T-helper 22 cell (primary cell): ENCODE results near the gene MORN5.
A peak's percentile ranks its signal among the peaks of the same experiment; 100 is the strongest.

ENCODE experiments used
- DNase-seq: peaks from one replicate; pipeline ENCODE4 v3.0.0-alpha.2; 2020; ENCODE audit warnings: low read depth

Gene MORN5

DNA sequence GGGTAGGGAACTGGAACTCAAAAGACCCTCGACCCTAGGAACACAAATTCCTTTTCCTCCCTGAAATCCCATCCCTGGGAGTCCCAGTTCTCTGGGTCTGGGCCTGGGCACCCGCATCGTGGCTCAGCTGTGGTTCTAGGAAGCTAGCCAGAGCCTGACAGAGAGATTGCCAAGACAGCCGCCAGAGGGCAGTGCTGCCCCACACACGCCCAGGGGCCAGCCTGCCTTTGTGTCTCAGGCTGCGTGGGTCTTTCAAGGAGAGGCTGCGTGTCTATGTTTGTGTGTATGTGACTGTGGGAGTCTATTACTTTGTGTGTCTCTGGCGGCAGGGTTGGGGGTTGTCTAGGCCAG lies 34.6 kb upstream of the MORN5 start:
- DNase-seq = peak; percentile 40

DNA sequence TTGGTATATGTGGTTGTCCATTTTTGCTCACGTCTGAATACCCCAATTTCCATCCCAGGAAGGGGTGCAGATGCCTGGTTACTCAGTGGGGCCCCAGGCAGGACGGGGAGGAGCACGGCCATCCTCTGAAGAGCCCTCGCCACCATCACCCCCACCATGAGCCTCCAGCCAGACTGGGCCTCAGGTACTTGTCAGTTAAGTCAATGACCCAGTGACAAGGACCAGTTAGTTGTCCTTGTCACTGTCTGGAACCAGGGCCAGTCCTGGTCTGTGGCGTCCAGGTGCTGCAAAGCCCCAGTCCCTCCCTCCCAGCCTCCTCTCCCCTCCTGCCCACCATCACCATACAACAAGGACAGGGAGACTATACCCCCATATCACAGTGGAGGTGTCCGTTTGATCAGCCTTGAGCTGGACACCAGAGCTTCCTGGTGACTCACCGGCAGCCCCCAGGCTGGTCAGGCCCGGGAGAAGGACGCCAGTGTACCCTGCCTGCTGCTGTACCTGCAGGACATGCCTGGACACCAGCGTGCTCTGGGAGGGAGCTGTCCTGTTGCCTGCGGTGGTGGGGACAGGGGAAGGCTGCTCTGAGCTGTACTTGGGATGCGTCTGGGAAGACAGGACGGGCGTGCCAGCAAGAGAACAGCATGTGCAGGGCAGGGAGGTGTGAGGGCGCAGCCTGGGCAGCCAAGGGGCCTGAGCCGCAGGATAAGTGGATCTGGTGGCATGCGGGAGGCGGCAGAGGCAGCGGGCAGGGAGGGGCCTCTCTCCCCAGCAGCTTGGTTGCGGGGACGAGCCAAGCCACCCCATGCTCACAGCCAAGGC lies 34.0 kb upstream of the MORN5 start:
- DNase-seq = no peak

DNA sequence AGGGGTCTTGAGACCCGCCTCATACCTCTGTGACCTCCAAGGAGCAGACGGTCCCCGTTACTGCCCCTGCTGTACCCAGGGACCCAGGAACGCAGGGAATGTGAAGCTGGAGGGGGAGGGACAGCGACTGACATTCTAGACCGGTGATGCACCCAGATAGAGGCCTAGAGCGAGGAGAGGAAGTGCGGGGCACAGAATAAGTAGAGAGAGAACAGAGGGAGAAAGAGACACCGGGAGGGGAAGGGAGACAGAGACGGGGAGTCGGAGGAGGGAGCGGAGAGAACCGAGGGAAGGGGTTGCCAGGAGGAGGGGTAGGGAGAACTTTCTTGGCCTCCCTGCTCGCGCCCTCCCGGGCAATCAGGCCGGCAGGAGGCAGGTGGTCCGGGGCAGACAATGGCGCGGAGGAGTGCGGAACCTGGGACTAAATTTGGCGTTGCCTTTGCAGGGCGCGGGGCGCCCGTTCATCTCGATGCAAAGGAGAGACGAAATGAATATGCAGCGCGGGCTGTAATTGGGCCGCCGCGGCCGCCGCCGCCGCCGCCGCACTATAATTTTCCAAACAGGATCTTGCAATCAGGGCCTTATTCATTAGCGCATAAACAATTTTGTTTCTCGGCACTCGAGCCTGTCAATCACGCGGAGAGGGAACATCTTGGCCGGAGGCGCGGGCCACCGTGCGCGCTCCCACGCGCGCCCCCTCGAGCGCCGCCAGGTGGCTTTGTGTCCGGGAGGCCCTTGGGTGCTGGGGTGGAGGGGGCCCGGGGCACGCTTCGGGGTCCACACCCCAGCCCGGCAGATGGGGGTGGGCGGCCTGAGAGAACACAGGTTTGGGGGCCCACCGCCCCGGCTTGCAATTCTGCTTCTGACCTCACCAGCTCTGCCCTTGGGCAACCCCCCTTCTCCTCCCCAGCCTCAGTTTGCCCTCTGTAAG lies 33.1 kb upstream of the MORN5 start:
- no peak for DNase-seq

DNA sequence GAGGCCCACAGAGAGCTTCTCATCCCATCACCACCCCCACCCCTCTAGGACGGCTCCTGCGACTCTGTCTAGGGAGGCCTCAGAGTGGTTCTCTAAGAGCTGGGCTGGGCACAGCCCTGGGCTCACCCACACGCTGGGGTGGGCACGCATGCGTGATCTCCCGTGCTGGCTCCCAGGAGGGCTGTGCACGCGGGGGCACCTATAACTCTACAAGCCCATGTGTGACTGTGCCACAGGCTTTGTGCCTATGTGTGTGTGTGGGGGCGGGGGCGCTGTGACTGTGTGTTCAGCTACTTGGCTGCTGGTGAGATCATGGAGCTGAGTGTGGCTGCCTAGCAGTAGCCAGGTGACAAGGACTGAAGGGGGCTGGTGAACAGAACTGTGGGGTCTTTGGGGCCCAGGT lies 32.3 kb upstream of the MORN5 start:
- no peak for DNase-seq

DNA sequence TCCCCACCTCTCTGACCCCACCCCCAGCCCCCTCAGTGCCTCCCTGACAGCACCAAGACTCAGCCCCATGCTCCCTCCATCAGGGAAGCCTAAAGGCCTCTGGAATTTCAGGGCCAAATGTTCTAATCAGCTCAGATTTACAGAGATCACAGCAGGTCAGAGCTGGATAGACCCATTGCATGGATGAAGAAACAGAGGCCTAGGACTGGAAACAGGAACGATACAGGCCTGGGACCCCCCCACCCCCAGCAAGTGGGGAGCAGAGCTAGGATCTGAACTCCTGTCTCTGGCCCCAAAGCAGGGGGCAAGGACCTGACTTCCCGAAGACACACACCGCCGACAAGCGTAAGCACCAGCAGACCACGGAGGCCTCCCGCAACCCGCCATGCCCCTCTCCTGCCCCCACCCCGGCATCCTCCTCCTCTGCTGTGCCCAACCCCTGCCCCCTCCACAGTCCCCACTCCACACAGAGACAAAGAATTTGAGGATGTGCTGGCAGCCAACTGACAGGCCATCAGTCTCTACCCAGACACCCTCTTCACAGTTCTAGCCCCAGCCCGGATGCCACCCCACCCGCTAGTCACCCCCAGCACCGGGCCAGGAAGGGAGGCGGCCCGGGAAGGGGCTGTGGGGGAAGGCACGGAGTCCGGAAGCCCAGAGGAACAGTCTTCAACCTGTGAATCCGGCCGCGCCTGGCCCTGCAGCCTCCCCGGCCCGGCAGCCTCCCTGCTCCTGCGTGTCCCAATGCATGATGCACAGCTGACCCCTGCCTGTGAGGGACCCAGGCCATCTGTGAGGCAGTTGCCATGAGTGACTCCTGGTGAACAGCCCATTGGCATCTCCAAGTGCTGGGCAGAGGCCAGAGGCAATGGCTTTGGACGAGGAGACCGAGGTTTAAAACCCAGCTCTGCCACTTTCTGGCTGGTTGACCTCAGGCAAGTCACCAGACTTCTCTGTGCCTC lies 31.4 kb upstream of the MORN5 start:
- no peak for DNase-seq

DNA sequence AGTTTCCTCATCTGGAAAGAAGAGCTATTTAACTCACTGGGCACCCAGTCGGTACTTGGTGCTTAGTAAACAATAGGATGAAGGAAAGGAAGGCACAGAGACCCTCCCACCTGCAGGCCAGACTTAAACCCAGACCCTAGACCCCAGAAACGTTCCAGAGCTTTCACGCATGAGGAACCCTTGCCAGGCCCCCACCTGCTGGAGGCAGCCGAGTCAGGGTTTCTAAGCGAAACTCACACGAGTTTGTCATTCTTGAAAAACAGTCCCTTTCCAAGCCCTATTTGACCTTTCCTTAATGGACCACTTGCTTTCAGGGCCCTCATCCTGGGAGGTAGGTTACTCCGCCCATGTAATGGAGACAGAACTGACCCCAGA lies 30.8 kb upstream of the MORN5 start:
- no peak for DNase-seq

DNA sequence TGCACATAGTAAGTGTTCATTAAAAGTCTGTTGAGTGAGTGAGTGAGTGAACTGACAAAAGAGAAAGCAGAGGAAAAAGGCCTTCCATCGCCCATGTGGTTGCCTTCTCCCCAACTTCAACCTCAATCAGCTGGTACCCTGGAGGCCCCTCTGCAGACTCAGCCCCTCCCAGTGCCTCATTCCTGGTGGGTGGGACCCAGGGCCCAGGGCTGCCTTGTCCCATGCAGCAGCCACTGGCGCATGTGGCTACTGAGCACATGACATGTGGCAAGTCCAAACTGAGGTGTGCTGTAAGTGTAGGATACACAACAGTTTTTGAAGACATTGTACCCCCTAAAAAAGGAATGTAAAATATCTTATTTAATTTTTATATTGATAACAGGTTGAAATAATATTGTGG lies 29.7 kb upstream of the MORN5 start:
- no peak for DNase-seq

DNA sequence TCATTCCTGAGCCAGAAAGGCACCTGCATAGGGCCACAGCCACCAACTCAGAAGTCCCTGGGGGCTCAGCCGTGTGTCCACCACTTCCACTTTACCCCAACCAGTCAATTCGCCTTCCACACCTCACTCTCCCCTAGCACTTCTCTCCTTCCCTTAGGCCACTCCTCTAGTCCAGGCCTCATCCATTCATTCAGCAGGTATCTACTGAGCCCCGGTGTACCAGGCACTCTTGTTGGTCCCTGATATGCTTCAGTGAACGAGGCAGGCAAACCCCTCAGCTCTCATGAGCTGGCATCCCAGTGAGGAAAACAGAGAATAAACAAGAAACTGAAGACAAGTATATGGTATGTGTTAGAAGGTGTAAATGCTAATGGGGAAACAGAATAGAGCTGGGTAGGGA lies 28.9 kb upstream of the MORN5 start:
- DNase-seq = no peak

DNA sequence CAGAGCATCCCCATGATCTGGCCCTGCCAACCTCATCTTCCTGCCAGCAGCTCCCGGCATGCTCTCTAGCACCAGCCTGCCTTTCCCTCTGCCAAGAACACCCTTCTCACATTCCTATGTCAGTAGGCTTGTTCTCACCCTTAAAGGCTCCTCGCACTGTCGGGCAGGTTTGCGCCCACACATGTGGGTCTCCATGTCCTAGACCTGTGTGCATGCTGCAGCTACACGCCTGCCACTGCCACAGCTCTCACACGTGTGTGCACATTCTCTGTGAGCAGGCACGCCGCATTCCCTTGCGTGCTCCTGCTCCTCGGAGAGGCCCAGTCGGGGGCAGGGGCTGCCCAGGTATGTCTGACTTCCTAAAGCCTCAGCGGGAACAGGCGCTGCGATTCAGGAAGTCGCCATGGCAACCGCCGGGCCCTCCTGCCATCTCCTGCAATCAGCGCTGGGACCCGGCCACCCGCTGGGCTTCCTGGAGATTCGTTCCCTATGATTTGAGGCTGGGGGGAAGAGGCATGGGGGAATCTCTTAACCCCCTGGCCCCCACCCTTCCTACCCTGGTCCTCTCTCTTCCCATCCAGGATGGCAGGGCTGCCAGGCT lies 28.2 kb upstream of the MORN5 start:
- no peak for DNase-seq

DNA sequence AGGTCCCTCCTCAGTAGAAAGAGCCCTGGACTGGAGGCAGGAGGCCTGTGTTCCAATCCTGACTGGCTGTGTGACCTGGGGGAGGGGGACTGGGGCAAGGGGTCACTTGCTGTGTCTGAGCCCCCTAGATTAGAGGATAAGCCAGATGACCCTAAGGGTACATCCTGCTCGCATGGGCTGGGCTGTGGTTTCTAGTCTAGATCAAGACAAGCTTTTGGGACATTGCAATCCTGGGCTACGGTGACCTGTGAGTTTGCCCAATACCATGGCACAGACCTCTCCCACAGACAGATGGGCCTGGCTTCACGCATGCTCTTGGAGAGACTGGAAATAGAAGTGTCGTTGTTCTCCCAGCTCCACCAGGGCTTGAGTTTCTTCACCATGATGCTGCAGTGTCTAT lies 27.2 kb upstream of the MORN5 start:
- DNase-seq = no peak

DNA sequence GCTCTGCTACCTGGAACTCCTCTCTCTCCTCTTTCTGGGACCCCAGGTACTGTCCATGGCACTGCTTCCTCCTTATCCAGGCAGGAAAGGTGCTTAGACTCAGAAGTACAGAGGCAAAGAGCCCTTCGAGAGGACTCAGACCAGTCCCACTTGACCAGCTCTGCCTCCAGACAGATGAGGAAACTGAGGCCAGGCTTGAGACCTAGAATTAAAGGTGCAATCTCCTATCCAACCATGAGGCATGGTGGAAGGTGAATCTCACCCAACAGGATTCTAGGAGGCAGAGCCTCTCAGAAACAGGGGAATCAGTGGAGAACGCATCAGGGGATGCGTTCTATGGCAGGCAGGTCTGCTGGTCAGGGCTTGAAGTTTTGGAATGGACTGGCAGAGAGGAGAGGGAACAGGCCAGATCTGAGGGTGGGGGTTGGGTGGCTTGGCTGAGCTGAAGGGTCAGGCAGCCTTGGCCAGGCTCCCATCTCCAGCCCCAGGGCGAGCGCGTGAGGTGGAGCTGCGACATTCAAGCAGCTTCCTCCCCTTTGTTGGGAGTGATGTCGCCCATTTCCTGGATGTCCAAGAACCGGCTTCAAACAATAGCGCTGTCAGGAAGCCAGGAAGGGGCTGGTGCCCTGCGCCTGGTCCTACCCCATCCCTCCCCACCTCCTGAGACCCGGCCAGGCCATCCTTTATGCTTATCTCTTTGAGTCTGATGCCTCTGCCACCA lies 26.3 kb upstream of the MORN5 start:
- DNase-seq = no peak

DNA sequence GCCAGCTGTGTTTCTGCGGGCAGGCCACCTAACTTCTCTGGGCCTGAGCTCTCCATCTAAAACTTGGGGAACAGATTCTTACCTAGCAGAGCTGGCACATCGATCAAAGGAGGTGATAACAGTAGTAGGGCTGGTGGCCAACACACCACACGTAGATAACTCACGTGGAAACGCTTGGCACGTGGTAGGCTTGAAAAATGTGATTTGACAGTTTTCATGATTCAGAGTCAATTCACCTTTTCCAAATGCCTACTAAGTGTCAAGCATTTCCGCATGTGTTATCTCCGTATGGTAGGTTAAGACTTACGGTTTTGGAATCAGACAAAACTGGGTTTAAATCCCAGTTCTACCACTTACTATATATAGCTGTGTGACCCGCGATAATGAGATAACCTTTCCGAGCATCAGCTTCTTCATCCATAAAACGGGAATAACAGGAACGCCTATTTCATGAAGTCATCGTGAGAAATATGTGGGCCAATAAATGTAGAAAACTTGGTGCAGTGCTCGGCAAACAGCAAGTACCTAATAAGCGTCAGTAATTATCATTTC lies 25.6 kb upstream of the MORN5 start:
- DNase-seq = no peak

DNA sequence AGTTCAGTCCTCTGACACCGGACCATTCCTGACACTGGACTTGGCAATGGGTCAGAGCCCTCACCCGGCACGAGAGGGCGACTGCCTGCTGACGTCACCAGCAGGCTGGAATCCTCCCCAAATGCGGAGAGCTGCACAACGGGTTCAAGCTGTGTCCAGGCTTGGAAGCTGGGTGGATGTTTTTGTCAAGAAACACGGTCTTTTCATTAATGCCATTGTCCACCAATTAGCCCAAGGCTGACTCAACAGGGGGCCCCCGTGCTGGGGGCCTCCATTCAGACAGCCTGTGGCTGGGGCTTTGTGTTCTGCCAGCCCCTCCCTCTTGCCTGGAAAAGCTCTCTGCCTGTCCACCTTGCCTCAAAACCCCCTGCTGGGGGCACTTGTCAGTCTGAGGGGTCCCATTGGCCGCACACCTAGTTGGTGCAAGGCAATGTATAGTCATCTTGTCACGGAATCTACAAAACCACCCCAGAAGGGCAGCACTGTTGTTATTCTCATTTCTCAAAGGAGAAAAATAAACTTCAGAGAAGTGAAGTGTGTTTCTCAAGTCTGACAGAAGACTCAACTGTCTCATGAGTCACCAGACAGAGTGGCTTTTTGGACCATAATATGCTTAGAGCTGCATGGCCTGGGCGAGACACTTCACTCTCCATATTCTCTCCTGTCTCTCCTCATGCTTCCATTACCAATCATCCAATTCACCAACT lies 24.7 kb upstream of the MORN5 start:
- no peak for DNase-seq

DNA sequence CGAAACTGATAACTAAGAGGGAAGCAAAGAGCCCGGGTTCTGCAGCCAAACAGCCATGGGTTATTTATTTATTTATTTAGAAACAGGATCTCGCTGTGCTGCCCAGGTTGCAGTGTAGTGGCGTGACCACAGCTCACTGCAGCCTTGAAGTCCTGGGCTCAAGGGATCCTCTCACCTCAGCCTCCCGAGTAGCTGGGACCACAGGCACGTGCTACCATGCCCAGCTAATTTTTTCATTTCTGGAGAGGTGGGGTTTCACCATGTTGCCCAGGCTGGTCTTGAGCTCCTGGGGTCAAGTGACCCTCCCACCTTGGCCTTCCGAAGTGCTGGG lies 24.2 kb upstream of the MORN5 start:
- no peak for DNase-seq

DNA sequence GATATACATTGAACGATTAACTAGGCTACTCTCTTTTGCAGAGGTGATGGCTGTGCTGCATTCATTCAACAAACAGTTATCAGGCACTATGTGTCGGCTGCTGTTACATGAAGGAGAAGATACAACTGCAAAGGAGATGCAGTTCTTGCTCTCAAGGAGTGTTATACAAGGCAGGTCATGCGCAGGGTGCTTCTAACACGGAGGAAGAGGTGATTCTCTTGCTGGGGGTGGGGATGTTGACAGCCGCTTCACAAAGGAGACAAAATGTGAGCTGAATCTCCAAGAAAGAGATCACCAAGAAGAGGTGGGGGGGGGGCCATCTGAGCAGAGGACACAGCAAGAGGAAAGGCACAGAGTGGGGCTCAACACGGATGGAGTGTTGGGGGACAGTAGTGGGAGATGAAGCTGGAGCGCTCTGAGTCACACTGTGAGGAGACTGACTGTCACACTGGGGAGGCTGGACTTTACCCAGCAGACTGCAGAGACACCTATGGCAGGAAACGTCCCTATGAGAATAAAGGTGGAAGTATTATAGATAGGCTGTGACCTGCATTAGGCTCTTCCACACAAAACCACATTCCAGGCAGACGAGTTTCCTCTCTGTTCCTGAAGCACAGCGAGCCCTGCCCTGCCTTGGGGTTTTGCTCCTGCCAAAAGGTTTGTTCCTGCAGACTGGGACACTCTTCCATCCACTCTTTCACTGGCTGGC lies 21.0 kb upstream of the MORN5 start:
- DNase-seq = no peak

DNA sequence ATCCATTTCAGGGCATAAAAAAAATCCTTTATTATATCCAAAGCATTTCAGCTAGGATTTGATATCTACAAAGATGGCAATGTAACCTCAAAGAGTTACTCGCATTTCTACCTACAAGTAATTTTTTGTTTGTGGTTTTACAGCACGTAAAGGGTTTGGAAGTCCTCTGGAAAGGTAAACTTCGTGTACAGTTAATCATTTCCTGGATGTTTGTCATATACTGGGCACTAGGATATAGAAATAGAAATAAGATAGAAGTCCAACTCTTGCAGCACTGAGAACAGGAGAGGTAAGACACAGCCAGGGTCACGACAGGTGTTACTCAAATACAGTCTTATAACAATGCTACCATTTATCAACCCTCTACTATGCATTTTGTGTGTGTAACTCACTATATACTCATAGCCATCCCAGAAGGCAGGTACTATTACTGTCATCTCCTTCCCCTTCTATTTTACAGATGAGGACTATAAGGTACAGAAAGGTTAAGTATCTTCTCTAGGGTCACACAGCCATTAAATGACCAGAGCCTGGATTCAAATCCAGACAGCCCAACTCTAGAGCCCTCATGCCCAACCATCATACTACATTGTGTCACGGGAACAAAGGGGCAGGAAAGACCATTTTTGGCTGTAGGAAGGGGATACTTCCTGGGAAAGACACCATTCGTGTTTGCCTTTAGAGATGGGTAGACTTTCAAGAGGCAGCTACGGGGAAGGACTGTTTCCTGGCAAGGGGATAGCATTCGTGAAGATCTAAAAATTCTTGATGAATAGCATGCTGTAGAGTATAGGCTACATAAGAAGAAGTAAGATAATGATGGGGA lies 19.1 kb upstream of the MORN5 start:
- DNase-seq = no peak

DNA sequence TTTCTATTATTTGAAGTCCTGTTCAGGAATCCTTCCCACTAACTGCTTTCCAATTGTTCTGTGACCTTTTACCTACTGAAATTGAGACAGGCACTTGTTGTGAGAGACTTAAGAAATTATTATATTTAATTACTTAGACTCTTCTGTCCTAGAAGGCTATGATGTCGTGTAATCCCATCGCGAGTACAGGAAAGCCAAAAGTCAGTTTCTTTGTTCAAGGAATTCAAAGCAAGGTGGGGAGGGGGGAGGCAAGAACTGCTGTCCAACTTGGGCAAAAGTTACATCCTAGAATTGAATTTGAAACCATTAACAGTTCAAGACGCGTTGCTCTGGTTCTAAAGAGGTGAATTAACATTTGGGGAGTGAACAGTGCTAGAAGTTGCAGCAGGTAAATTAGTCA lies 18.0 kb upstream of the MORN5 start:
- DNase-seq = no peak

DNA sequence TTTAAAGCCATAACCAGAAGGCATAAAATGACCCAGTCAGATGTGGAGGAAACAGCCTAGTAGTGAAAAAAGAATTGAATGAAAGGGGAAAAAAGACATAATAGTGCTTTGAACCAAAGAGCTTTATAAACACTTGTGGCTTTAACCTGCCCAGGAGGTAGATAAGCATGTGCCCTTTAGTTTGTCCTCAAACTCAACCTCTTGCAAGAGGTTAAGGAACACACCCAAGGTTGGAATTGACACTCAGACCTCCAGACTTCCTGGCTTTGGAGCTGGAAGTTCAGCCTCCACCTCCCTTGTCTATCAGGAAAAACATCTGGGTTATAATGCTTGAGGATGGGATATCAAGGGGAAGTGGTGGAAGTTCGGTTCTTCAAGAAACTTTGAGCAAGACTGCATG lies 16.4 kb upstream of the MORN5 start:
- no peak for DNase-seq

DNA sequence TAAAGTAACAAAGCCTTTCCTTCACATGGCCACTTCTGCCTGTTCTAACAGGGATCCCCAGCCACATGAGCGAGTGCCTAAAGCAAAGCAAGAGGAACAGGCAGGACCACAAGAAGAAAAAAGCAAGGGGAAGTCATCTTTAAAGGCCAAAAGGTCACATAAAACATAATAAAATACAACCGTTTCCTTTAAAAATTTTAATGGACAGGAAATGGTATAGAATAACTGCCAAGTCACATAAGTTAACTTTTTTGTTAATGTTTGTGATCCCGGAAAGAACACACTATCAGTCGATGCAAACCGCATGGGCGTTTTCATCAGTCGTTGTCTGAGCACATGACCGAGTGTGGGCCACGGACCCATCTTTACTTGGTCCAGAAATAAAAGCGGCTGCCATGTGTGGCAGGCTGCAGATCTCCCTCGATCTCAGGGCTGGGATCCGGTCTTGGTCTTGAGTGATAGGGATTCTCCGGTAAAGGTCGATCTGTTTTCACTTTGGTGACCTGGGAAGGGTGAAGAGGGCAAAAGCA lies 15.8 kb upstream of the MORN5 start:
- no peak for DNase-seq
